Activated T-cell treated with anti-CD3 and anti-CD28 coated beads for 24 hours (primary cell): Measurements from ENCODE around the gene OTP.
A peak's percentile ranks its signal among the peaks of the same experiment; 100 is the strongest.

Experiments
- DNase-seq: peaks from one replicate; pipeline ENCODE4 v3.0.0-alpha.2; 2020; ENCODE audit warnings: low read depth

Gene OTP

DNA sequence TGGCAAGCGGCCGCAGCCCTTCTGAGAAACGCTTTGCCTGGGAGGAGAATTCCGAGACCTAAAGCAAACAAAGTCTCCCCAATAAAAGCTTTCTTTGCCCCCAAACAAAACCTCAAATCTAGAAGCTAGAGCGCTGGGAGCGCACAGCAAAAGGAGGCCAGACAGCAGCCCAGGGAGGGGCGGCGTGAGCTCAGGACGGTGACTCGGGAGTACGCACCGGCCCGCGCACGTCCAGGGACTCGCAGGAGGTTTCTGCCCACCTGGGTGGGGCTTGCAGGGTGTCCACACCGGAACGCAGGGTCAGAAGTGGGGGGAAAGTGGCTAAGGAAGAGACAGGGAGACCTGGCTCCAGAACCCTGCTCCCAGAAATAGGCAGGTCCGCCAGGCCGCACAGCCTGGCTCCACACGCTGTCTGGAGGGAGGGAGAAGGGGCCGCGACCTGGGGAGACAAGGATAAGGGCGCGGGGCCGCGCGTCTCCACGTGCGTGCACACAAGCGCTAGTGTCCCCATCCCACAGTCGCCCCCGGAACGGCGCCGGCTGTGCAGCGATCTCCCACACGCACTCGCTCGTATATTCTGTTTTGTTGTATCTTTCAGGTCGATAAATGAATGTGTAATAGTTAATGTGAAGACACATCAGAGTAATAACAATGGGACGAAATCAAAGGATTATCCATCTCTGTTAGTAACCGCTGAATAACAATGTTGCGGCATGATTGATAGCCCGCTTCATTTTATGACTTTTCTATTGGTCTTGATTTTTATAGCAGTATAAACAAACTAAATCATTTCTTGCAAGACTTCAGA is 2.3 kb upstream of the OTP start:
- DNase-seq = no peak

DNA sequence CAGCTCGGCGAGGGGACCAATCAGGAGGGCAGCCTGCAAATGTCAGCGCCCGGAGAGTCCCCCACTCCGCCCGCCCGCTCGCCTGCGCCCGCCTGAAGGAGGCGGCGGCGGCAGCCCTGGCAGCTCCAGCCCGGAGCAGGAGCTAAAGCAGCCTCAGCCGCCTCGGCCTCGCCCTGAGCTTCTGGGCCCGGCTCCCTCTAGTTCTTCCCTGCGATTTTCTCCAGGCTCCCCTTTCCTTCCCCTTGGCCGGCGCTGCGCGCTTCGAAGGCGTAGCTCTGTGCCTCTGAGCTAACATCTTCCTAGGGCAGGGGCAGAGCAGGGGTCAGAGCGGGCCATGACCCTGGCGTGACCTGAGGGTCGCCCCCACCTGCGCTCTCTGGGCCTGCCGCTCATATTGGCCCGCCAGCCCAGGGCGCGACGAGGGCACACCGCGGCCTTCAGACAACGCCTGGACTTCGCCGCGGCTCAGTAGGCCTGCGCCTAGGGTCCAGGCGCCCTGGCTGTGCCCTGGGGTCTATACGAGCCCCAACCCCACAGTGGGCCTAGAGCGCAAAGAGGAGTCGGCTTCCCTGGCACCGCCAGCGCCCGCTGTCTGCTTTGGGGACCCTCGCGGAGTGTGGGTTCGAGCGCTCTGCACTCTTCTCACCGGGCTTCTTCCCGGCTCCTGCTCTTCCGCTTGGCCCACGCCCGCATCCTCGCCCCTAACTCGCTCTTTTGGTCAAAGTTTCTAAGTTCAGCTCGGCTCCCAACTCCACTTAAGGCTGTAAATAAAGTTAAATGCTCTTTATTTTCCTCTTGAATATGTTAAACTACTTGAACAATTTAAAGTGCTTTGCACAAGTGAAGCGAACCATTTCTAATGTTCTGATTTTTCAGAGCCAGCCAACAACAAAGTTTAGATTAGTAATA is 504 bp upstream of the OTP start:
- no peak for DNase-seq

DNA sequence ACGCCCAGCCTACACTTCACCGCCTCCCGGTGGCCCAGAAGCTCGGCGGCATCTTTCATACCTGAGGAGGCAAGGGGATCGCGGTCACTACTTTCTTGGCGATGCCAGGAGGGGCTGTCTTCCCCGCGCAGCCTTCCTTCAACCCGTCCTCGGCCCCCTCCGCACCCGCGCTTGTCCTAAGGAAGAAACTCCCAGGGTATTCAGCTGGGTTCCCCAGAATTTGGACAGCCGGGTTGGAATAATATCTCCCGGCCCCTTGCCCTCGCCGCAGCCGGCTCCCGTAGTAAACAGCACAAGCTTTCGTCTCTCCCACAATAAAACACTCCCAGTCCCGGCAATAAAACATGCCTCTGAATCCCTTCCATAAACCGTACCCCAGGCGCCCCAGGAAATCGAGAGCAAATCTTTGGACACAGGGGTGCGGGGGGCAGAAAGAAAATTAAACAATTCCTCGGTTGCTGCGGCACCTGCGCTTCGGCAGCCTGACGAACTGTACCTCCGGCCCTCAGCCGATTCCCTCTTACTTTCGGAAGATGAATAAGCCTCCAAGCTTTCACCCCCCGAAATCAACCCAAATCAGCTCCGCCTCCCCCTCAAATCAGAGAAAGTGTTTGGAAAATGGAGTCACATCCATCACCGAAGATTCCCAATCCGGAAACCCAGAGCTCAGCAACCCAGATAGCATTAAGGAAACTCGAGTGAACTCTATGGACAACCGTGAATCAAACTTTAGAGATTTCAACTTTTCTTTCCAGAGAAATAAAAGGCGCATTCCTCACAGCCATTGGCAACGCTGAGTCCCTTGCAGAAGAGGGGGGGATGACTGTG is 1.1 kb downstream of the OTP start:
- no peak for DNase-seq

DNA sequence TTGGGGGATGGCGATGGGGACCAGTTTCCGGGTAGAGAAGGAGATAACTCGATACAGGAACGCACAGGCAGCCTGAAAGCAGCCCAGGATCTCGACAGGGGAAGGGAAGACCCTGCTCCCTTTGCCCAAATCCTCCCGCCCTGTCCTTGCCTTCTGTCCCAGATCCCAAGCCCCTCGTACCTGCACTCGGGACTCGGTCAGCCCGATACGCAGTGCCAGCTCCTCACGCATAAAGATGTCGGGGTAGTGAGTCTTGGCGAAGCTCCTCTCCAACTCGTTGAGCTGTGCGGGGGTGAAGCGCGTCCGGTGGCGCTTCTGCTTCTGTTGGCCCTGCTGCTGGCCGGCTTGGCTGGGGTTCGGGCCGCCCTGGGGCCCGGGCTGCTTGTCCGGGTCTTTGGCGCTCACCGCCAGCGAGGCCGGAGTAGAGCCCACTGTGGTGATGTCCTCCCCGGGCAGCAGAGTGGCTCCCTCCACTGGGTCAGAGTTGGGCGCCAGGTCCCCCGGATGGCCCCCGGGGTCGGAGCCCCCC is 1.8 kb downstream of the OTP start:
- DNase-seq = no peak

DNA sequence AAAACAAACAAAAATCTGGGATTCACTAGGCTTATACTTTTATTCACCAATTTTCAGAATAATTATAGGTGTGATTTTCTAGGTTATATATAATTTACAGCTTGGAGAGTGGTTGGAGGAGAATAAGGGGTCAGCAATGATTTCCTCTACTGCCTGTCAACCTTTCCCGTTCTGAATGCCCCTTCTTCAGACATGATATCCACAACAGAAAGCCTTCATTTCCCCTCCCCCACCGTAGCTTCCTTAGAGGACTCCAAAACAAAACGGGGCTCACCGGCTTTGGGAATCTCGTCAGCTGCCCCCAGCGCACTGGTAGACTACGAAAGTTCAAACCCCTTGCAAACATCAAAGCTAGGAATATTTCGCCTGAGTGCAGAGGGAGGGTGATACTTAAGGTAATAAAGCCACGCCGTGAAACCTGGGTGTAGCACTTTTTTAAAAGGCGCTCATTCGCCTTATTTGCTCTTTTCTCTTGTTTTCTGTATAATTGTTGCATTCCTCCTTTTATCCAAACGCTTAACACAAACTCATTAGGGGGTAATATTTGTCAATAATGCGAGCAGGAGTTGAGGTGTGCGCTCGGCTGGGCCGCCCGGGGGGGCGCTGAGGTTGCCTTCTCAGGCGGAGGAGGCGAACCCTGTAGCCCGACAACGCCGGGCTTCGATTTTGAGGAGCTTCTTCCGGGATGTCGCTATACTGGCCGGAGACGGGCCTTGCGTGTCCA is 2.4 kb downstream of the OTP start:
- DNase-seq = no peak

DNA sequence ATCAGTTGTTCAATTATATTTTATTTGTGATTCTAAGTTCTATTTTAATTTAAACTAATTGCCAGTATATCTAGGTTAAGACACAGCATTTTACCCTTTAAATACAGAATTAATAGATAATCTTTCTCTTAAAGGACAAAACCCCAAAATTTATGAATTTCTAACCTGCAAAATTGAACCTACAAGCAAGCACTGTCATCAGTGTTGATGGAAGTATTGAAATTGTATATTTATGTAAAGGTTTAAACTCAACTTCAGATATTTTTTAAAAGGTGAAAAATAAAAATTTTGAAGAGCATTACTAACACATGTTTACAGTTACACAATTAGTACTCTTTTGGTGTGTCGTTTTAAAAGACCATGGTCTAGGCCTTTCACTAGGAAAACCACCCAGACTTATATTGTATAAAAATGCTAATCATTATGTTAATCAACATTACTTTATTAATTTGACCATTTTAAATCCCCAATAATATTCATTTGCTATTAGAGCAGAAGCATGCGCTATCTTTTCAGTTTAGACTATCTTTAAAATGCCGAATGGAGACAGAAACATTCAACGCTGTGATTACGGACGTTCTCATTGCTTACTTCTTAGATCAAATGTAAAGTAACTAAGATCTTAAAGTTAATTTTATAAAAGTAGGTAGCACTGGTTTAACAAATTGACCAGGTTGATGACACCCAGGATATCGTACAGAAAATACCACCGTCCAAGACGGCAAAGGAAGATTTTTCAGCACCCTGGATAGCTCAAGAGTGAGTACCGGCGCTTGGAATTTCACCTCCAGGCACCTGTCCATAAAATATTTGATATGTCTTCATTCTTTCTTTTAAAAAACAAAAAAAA is 3.2 kb downstream of the OTP start:
- no peak for DNase-seq

DNA sequence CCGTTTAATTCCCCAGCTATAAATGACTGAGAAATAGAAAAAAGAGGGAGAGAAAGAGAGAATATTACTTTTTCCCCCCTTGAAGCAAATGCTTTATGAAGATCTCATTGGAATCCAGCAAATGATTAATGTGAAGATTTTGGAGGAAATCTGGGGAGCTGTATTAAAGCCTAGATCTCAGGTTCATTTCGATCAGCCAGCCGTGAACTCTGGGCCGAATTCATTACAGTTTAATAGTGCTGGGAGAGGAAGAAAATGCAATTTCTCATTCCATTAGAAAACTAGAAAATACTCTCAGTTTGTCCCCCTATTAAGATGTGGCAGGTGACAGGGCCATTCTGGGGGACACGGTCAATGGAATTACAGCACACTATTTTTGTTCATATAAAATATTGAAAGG is 4.8 kb downstream of the OTP start:
- no peak for DNase-seq

DNA sequence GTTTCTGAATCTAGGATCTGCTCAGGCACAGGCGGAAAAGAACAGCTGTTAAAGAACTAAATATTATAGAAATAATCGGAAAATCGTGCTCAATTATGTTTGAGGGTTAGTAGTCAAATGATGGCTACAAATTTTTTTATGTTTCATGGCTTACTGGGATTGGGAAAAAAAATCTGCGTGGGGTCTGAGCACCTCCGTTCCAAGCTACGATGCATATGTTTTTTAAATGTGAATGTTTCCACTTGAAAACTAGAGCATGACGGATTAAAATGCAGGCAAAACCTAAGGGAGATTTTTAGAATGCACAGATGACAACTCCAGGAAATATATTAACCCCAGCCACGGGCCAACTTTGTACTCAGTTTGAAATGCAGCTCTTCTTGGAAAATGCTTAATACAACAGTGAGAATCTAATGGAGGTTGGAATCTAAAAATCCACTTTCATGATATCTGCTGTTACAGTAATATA is 5.3 kb downstream of the OTP start:
- no peak for DNase-seq

DNA sequence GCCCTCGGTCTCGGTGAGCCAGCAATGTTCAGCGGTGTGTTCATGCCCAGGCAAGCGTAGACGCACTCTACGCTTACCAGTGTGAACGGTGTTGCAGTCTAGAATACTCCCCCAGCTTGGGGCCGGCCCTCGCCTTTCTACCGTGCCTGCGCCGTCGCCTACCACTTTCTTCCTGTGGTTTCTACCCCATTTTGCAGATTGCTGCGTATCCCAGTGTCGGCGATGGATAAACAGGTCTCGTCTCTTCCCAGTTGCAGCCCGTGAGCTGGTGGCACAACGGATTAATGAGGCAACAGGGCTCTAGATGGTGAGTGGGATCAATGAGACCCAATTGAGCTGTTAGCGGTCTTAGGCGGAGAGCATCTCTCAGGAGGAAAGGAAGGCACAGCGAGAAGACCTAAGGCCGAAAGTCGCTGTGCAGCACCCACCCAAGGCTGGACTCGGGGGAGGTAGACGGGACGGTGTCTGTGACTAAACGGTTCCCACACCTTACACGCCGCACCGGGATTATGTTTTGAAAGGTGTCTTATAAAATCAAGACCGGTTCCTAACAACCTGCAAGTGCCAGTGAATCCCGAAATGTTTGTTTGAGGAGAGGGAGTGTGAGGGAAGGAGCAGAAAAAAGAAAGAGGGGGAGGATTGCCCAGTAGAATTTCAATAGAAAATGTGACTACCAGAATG is 5.8 kb downstream of the OTP start:
- no peak for DNase-seq

DNA sequence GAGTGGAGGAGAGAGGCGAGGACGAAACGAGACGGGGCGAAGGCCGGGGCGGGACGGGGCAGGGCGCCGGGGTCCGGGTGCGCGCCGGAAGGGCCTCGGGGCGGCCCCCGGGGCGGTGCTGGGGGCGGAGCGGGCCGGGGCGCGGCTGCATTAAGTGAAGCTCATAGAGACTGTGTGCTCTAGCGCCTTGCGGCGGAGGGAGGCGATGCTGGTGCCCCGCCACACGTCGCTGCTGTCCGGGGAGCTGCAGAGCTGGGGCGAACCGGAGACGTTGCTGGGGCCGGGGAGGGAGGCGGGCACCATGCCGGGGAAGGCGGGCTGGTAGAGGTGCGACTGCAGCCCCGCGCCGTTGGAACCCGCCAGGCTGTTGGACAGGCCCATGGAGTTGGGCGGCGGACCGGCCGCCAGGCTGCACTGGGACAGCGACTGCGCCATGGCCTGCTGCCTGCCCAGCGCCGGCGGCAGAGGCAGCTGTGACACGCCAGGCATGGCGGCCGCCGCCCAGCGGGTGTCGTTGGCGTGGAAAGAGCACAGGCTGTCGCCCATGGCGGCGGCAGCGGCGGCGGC is 8.3 kb downstream of the OTP start:
- DNase-seq = peak; percentile 23

DNA sequence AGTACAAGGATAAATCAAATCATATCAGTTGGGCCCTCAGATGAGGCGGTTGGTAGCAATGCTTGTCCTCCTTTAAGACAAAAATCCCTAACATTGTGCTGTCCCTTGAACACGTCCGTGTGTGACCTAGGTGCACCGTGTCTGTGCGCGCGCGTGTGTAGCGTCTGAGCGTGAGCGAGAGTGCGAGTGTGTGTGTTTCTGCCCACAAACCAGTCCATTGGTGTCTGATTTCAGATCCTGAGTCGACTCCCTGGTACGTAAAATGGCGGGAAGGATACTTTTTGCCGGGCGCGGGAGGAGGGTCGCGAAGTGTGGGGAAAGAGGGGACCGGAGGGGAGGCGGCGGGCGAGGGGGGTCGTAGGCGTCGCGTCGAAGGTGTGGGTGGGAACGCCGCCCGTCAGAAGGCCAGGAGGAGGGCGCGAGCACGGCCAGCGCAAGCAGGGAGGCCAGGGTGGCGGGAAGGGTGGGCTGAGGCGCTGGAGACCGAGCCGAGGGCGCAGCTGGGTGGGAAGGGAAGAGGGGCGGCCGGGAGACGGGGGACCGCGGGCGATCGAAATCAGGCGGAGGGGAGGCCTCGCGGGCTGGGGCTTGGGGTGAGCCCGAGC is 8.9 kb downstream of the OTP start:
- DNase-seq = no peak

DNA sequence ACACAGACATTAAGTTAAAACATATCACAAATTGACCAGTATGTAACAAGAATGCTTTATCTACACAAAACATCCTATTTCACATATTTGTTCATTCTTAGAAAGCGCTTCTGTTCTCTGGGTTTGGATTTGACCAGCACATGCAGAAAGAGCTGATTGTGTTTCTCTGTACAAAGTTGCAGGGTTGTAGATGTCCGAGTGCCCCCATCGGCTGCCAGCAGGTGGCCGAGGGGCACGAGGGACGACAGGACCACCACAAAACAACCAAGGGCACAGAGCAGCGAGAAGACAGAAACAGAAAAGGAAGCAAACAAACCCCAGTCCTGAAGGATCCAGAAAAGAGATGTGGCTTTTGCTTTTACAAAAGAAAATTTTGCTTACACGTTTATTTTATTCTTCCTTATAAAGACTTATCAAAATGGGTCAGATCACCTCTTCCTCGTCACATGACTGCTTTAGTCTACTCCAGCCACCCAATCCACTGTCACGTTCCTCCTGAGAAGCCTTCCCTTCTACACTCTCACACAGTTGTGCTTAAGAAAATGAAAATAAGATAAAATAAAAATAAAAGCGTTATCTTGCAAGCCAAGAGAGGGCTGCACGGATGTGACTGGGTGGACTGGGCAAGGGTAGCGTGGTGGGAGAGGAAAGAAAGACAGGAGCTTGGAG is 9.5 kb downstream of the OTP start:
- DNase-seq = no peak

DNA sequence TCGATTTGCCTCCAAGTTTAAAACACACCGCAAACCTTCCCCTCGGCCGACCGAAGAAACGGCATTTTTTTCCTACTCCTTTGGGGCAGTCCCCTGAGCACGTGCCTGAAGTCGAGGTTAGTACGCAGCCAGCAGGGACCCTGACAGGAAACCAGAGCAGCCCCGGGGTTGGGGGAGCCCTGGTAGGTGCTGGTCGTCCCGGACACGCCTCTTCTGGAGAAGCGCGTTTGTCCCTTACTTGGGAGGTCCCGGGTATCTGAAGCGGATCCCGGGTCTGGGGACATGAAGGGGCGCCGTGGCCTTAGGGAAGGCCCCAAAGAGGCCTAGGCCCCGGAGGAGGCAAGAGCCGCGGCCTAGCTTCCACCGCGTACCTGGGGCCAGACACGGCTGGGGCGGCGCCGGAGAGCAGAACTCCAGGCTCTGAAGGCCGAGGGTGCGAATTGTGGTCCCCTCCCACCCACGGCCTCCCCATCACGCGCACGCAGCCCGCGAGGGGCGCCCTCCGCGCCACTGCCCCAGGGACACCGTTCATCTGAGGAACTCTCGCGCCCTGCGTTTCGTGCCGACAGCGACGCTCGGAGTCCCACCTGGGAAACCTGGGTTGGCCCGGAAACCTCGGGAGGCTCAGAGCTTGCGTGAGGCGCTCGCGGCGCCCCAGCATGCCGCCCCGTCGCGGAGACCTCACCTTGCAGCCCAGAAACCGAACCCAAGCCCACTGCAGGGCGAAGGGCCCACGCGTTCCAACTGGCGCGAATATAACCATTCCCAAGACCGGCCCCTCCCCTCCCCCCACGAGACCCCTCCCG is 10.4 kb downstream of the OTP start:
- no peak for DNase-seq

DNA sequence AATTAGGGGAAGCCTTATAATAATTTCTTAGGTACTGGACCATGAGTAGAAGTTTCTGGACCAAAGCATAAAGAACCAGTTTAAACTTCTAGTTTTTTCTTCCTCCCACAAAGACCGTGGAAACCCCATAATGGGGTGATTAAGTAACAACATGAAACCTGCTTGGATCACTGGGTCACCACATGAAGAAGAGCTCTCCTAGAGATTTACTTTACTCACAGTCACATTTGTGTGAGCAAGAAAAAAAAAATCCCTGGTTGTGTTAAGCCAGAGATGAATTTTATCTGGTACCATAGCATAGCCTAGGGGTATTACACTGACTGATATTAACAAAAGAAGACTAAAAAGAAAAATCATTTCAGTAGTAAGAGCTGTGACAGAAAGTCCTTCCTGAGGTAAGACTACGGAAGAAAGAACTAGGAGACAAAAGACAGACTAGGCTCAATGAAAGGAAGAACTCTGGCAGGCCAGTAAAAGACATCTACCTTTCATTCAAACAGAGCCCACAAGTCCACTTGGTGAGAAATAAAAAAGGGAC is 15.2 kb downstream of the OTP start:
- DNase-seq = no peak

DNA sequence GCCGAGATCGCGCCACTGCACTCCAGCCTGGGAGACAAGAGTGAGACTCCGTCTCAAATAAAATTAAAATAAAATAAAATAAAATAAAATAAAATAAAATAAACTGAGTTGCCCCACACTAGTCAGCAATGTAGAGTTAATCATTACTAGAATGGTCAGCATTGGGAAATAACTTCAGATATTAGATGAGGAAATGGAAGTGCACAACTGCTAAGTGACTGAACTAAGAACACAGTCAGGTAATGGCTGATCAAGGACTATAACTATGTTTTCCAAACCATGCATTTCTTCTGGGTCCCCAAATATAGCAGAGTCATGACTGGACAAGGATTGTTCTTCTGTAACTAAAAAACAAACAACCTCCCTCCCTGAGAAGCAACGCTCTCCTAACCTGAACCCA is 17.1 kb downstream of the OTP start:
- no peak for DNase-seq

DNA sequence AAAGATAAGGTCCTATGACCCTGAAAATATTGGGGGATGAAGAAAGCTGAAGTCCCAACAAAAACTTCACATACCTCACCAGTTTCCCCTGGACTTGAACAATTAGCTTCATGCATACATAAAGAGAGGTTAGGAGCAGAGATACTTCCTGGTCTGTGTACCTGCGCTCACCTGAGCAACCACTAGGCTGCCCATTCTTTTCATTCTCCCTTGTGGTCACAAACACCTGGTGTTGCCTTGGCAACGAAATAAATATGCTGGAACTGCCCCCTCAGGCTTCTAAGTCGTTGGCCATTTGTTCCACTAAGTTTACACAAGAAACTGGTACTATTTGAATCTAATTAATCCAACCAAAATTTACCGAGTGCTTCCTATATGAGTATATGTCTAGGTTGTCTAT is 18.1 kb downstream of the OTP start:
- DNase-seq = no peak

DNA sequence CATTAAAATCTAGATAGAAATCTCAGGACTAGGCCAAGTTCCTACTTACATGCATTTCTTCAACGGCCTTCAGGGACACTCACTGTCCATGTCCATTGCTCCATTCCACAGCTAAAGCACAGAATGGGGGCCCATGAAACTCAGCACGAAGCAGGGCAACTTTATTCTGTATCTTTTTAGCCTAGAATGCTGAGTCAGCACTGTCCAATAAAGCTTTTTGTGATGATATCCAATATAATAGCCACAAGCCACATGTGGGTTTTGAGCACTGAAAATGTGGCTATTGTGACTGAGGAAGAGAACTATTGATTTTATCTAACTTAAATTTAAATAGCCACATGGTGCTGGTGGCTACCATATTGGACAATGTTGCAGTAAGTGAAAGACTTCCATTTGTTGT is 21.6 kb downstream of the OTP start:
- DNase-seq = no peak
